Brain pericyte (primary cell): ENCODE data around the gene HSPA12A.

Experiments used
- DNase-seq: peaks from one replicate; pipeline ENCODE4 v3.0.0-alpha.2; 2012; ENCODE audit warnings: low read depth, low spot score

The HSPA12A gene

GRCh38 chr10:116691635-116692034 is 50.7 kb downstream of the HSPA12A start:
- no peak for DNase-seq

GRCh38 chr10:116690356-116691322 is 51.7 kb downstream of the HSPA12A start:
- no peak for DNase-seq

GRCh38 chr10:116689744-116690143 is 52.6 kb downstream of the HSPA12A start:
- DNase-seq, result no peak

GRCh38 chr10:116688741-116689495 is 53.4 kb downstream of the HSPA12A start:
- no peak for DNase-seq

- no peak for DNase-seq
These were observed 54.1 kb downstream of the HSPA12A start for GRCh38 chr10:116688241-116688711.

GRCh38 chr10:116687633-116688032 is 54.7 kb downstream of the HSPA12A start:
- DNase-seq, result no peak

GRCh38 chr10:116686632-116687031 is 55.7 kb downstream of the HSPA12A start:
- no peak for DNase-seq

- no peak for DNase-seq
These were observed 56.6 kb downstream of the HSPA12A start for GRCh38 chr10:116685807-116686206.

GRCh38 chr10:116684781-116685180 is 57.6 kb downstream of the HSPA12A start:
- no peak for DNase-seq

GRCh38 chr10:116683821-116684220 is 58.5 kb downstream of the HSPA12A start:
- DNase-seq, result no peak

GRCh38 chr10:116683166-116683565 is 59.2 kb downstream of the HSPA12A start:
- no peak for DNase-seq

GRCh38 chr10:116679351-116679750 is 63.0 kb downstream of the HSPA12A start:
- no peak for DNase-seq

GRCh38 chr10:116676633-116677032 is 65.7 kb downstream of the HSPA12A start:
- DNase-seq, result no peak

GRCh38 chr10:116676118-116676517 is 66.2 kb downstream of the HSPA12A start:
- no peak for DNase-seq

GRCh38 chr10:116674901-116675423 is 67.4 kb downstream of the HSPA12A start:
- DNase-seq, result no peak

GRCh38 chr10:116673866-116674265 is 68.5 kb downstream of the HSPA12A start:
- DNase-seq, result no peak

GRCh38 chr10:116672891-116673290 is 69.5 kb downstream of the HSPA12A start:
- DNase-seq, result no peak

GRCh38 chr10:116671274-116671926 is 71.0 kb downstream of the HSPA12A start:
- no peak for DNase-seq

- DNase-seq, result no peak
These were observed 71.7 kb downstream of the HSPA12A start for GRCh38 chr10:116670706-116671105.

- no peak for DNase-seq
These were observed 72.3 kb downstream of the HSPA12A start for GRCh38 chr10:116669832-116670644.

- DNase-seq, result no peak
These were observed 73.3 kb downstream of the HSPA12A start for GRCh38 chr10:116669080-116669479.
